T follicular helper cell (primary cell): ENCODE results near the gene NLRP9.

ENCODE experiments used
- DNase-seq: peaks from one replicate; pipeline ENCODE4 v3.0.0-alpha.2; 2020; ENCODE audit warnings: low read depth

The NLRP9 gene

DNA sequence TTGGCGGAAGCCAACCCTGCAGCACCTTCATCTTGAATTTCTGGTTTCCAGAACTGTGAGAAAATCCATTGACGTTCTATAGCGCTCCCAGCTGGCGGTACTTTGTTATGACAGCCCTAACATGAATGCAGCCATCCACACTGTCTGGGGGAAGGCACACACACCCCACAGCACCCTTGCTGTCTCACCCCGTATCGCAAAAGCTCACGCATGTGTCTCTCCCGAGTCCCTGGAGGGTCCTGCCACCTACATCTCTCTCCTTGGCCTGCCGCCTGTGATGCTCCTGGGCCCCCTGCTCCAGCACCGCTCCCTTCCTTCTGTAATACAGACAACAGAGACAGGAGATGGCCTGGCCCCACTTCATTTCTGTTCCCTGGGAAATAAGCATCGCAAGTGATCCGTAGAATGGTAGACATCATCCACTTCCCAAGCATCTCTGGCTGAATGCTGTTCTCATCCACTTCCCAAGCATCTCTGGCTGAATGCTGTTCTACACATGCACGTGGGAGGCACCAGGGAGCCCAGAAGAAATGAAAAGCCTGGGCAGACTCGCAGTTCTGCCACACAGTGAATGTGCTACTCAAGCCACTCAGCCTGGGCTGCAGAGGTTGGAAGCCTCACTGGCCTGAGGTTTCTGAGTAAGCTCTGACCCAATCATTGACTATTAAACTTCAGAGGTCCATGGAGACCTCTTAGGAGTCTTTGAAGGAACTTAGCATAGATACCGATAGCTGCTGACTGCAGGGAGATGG is 33.5 kb downstream of the NLRP9 start:
- DNase-seq, result no peak

DNA sequence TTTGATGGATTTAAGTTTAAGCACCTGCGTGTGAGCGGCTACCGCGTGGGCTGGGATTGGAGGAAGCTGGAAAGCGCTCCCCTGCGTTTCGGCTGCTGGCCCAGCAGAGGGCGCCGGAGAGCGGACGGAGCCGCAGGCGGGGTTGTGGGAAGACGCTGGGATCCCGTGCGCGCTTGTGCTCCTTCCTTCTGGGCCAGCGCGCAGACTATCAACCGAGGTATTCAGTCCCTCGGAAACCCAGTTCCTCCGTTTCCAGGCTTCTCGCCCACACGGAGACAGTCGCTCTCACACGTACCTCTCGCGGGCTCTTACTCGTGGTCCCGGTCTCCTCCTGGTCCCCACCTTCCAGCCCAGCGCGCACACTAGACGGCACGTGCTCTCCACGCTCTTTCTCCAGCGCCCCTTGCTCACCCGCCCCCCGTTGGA is 34.4 kb downstream of the NLRP9 start:
- peak; percentile 24 for DNase-seq

GRCh38 chr19:55702131-55702627 is 36.0 kb downstream of the NLRP9 start:
- no peak for DNase-seq

GRCh38 chr19:55700813-55701212 is 37.4 kb downstream of the NLRP9 start:
- DNase-seq, result no peak

DNA sequence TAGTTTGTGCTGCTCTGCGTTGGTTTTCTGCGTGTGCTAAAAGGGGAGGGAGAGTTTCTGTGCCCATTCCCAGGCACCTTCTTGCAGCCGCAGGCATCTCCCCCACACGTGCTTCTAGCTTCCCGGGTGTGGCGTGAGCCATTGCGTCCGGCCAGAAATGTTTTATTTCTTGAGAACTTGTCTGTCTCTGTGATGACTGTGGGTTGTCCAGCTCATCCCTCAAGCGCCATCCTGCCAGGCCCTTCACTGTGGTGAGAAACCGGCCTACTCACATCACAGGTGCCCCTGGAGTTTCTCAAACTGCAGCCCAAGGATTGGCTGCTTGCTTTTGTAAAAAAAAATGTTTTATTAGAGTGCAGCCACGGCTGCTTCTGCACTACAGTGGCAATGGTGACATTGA is 39.0 kb downstream of the NLRP9 start:
- no peak for DNase-seq

DNA sequence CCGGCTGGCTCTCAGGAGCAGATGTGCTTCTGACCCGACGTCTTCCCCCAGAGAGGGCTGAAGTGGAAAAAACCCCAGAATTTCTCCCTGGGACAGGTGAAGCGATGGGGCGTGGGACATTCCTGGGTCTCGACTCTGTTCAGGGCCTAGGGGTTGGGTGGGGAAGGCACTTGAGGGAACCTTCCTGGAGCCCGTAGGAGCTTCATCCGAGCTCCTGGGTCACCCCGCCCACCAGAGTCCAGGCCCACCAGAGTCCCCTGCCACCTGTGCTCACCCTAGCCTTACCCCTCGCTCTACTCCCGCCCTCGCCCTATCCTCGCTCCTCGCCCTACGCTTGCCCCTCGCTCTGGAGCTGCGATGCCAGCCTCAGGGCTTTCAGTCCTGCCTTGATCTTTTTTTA is 39.9 kb downstream of the NLRP9 start:
- DNase-seq, result no peak

GRCh38 chr19:55697698-55698097 is 40.5 kb downstream of the NLRP9 start:
- no peak for DNase-seq

GRCh38 chr19:55697069-55697440 is 41.1 kb downstream of the NLRP9 start:
- DNase-seq, result no peak

DNA sequence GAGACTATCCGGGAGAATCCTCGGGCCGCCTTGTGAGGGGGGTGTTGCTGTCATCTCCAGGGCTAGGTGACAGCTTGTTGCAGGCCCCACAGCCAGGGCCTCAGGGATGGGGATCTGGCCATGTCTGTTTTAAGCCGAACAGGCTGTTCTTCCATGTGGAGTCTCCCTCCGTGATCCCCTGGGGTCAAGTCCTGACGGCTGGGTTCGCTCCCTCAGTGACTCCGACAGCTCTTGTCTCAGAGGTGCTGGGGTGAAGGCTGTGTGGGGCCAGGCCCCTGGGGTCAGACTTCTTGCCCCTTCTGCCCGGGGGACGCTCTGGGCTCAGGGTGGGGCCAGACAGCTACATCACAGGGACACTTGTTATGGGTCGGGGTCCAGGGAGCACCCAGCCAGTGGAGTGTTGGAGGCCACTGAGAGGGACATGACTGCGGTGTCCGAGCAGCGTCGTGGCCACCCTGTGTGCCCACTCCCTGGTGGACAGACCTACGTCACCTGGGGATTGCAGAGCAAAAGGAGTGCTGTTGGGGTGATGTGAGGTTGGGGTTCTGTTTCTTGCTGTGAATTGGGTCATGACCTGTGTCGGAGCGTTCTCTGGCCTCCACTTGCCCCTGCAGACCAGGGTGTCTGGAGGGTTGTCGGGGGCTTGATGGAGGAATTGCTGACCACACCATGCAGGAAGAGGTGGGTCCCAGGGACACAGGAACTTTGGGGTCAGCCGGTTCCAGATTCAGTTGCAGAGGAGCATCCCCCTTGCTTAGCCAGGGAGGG is 41.7 kb downstream of the NLRP9 start:
- DNase-seq, result no peak

- no peak for DNase-seq
Observed at GRCh38 chr19:55695511-55696290, 42.5 kb downstream of the NLRP9 start.

- DNase-seq, result no peak
Observed at GRCh38 chr19:55694656-55695491, 43.3 kb downstream of the NLRP9 start.

DNA sequence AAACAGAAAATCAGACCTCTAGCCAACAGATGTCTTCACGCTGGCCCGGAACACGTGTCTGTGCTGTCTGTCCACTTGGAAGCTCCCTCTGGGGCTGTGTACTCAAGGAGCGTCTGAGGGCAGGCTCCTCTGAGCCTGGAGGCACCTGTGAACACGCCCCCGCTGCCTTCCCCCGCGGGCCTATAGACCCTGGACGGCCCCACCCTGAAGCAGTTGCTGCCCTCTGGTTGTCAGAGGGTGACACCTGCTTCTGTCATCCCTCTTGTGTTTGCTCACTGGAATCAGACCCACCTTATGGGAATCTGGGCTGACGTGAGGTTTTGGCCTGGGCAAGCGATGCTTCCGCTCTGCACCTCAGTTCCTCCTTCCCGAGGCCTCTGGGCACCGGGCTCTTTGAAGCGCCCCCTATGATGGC is 44.0 kb downstream of the NLRP9 start:
- DNase-seq, result no peak

- no peak for DNase-seq
Observed at GRCh38 chr19:55693336-55693974, 44.7 kb downstream of the NLRP9 start.

DNA sequence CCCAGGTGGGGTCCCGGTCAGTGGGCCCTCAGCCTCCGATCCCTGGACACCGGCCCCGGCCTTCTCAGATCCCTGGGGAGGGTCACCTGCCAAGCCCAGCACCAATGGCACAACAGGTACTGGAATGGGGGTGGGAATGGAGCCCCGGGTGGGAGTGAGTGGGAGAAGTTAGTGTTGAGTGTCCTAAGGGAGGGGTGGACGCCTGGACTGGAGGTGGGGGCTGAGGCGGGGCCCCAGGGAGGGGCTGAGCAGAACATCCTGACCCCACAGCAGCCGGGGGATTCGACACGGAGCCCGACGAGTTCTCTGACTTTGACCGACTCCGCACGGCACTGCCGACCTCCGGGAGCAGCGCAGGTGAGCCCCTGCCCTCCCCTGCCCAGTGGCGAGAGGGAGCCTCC is 45.5 kb downstream of the NLRP9 start:
- no peak for DNase-seq

- DNase-seq, result no peak
Observed at GRCh38 chr19:55691561-55692481, 46.4 kb downstream of the NLRP9 start.

DNA sequence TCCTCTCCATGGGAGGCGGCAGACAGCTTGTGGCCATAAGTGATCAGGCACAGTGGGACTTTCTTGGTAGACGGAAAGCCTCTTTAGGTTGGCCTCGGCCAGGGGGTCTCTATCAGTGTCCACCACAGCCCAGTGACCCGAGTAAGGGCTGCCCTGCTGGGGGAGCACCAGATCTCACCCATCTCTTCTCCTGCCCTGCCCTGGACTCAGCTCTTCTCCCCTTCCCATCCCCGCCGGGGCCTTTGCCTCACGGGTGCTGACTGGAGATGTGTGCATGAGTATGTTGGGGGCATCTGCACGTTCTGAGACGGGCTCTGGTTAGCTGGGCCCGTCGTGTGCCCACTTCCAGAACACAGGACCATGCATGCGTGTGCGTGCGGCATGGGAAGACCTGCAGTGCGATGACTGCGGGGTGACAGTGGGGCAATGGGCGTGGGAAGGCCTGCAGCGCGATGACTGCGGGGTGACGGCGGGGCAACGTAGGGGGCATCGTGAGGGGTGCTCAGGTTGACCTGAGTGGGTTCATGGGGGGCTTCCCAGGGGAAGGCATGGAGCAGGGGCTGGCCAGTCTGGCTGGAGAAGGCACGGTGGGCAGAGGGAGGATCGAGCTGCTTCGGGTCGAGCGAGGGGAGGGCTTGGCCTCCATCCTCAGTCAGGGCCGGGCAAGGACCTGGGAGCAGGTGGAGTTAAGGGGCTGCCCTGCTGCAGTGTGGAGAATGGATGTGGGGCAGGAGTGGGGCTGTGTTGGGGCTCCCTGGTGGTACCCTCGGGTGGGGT is 47.2 kb downstream of the NLRP9 start:
- DNase-seq, result no peak

DNA sequence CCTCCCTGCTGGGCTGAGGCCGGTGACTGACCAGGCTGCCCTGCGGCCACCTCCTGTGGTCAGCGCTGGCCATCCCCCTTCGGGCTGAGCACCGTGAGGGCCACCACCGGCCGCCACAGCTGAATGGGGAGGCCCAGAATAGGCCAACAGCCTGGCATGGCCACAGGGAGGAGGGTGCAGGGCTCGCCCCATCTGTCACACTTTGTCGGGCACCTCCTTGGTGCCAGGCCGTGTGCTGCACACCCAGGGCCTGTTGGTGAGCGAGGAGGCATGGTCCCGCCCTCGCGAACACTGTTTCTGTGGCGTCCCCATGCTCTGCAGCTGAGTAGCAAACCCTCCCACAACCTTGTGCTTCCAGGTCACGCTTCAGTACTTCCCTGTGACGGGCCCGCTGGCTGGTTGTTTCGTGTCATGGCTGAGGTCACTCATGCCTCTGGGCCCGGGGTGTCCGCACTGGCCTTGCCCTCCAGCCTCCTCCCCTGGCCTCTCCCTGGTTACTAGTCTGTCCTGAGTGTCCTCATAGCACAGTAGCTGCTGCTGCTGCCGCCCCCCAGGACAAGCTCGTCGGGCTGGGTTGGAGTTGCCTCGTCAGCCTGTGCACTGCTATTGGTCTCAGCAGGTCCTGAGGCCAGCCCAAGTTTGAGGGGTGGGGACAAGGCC is 48.0 kb downstream of the NLRP9 start:
- no peak for DNase-seq

DNA sequence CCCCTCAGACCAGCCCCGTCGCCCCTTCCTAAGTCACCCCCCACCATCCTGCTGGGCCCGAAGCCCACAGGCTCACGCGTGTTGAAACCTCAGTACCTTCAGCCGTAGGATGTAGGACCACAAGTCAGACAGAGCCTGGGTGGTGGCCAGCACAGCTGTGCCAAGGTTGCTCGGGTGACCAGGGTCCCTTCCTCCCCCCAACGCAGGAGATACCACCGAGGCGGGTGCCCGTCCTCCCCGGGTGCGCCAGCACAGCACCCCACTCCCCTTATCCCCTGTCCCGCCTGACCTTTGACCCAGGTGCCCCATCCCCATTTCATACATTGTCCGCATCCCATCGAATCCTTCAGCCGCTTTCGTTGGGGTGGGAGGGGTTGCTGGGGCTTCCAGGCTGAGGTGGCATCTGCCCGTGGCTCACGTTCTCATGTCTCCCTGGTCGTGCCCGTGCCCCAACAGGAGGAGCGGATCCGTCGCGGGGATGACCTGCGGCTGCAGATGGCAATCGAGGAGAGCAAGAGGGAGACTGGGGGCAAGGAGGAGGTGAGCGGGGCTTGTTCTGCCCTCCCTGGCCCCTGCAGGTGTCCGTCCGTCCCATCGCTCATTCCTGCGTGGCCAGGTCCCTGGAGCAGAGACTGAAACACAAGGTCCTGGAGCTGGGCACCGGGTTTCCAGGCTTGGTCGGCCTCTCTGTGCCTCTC is 48.6 kb downstream of the NLRP9 start:
- no peak for DNase-seq
